Uterine smooth muscle cell (primary cell): ENCODE data around the gene CLN3. TPM values are rescaled to one million over a fixed set of nuclear protein-coding genes. Genes with fewer than 3 reads are reported as not detected.

ENCODE experiments used
- total RNA-seq: library from RNA; depleted of rRNA; stranded (reverse); fragments of >200 nt; gene quantifications from 2 replicates; pipeline ENCODE4 v1.2.3, GENCODE V29; 2014

CLN3 gene
- 13.3 and 15.1 TPM in 2 replicates for total RNA-seq

DNA sequence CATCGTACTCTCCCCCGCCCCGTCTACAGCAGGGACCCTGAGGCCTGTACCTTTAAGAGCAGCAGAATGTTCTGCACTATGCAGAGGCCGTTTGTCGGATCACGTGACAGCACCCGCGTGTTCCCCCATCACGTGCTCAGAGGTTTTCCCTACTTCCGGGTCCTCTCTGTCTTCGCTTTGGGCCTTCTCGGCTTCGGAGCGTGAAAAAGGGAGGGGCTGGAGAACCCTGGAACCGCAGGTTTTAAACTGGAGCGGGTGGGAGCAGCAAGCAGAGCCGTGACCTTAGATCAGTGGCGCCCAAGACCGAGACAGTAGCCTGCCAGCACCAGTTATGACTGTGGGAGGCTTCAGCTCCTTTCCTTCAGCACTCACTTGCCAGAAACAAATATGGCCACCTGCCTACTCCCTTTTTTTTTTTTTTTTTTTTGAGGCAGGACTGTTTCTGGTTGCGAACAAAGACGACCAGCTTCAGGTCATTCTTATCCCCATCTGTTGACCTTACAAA is at the start of gene CLN3:
Gene CLN3, minus strand, starts transcription at position 105 of the 505 bp plus-strand sequence. CDS start 315 bp downstream, outside the sequence.

GRCh38 chr16:28538733-28539596 is 47.1 kb upstream of the CLN3 start, which contains the start of gene NUPR1:
TSS of gene NUPR1 (minus strand) at chr16:28538974. CDS start at chr16:28538907, 67 bp downstream.

GRCh38 chr16:28494121-28494851 is 2.4 kb upstream of the CLN3 start, which contains the start of gene APOBR:
TSS of gene APOBR (plus strand) at chr16:28494643. CDS start at chr16:28494682, 39 bp downstream.

Other genes starting within 250 kb of the CLN3 start
- not detected in 2 replicates for gene SBK1, start 199.5 kb downstream of the CLN3 start, total RNA-seq
- gene NPIPB6, start 128.6 kb downstream of the CLN3 start, total RNA-seq, result 0.33 and 0.75 TPM in 2 replicates
- 127 and 171 TPM in 2 replicates for gene EIF3CL, start 88.2 kb downstream of the CLN3 start, total RNA-seq
- gene NPIPB7, start 19.7 kb downstream of the CLN3 start, total RNA-seq, result not detected in 2 replicates
- gene APOBR, start 2.6 kb upstream of the CLN3 start, total RNA-seq, result not detected in 2 replicates
- not detected in 2 replicates for gene IL27, start 14.8 kb upstream of the CLN3 start, total RNA-seq
- 12.1 and 30.9 TPM in 2 replicates for gene NUPR1, start 46.9 kb upstream of the CLN3 start, total RNA-seq
- gene SGF29, start 61.8 kb upstream of the CLN3 start, total RNA-seq, result 9.4 and 10.0 TPM in 2 replicates
- gene SULT1A2, start 105.0 kb upstream of the CLN3 start, total RNA-seq, result under 0.01 TPM in 1 of 2 replicates, not detected in the other
- gene SULT1A1, start 118.0 kb upstream of the CLN3 start, total RNA-seq, result 0.77 and 0.87 TPM in 2 replicates
- under 0.01 and 0.12 TPM in 2 replicates for gene NPIPB8, start 146.0 kb upstream of the CLN3 start, total RNA-seq
- gene EIF3C, start 219.4 kb upstream of the CLN3 start, total RNA-seq, result 108 and 129 TPM in 2 replicates